Heart left ventricle (tissue), 16 donors: ENCODE measurements around the gene RIMKLA. TPM values are rescaled to one million over a fixed set of nuclear protein-coding genes. Genes with fewer than 3 reads are reported as not detected.
A peak's percentile ranks its signal among the peaks of the same experiment; 100 is the strongest.

Experiments used
- ATAC-seq, 4 donors: fragments of 200-7000 bp; cut with Tn5 transposase; one replicate each; pipeline ENCODE4 v1.9.1; 2020 to 2022; ENCODE audit warnings: moderate library complexity in 4 of 4, mild to moderate bottlenecking in 3 of 4, moderate number of reproducible peaks in 1 of 4
- DNase-seq, 5 donors: peaks; one replicate each; pipeline ENCODE4 v3.0.0-alpha.2; 2020
- H3K27ac ChIP-seq, 12 donors: fragments of 200-600 bp; sonication (generic) in 4 of 12; one replicate each; pipeline versions ENCODE4 v1.5.0 to v1.8.0; 2016 to 2022; ENCODE audit warnings: mild to moderate bottlenecking in 2 of 12
- H3K27me3 ChIP-seq, 9 donors: fragments of 200-600 bp; sonication (generic) in 2 of 9; one replicate each; pipeline versions ENCODE4 v1.5.1 to v1.8.0; 2016 to 2022; ENCODE audit warnings: mild to moderate bottlenecking in 3 of 9
- H3K36me3 ChIP-seq, 9 donors: fragments of 200-600 bp; sonication (generic) in 2 of 9; one replicate each; pipeline versions ENCODE4 v1.5.0 to v1.8.0; 2018 to 2022; ENCODE audit warnings: mild to moderate bottlenecking in 2 of 9
- H3K4me1 ChIP-seq, 12 donors: fragments of 200-600 bp; sonication (generic) in 4 of 12; one replicate each; pipeline versions ENCODE4 v1.5.0 to v1.8.0; 2016 to 2022; ENCODE audit warnings: mild to moderate bottlenecking in 3 of 12
- H3K4me3 ChIP-seq, 12 donors: fragments of 200-600 bp; sonication (generic) in 4 of 12; one replicate each; pipeline versions ENCODE4 v1.5.0 to v1.8.0; 2017 to 2022; ENCODE audit warnings: mild to moderate bottlenecking in 9 of 12, moderate library complexity in 4 of 12
- H3K9me3 ChIP-seq, 12 donors: fragments of 200-600 bp; sonication (generic) in 4 of 12; one replicate each; pipeline versions ENCODE4 v1.5.0 to v1.8.0; 2016 to 2022; ENCODE audit warnings: mild to moderate bottlenecking in 1 of 12
- CTCF ChIP-seq, 12 donors: fragments of 200-600 bp; sonication (generic) in 4 of 12; IDR thresholded peaks; one replicate each; pipeline versions ENCODE4 v1.5.0 to v1.8.0; 2018 to 2022; ENCODE audit warnings: antibody characterized with exemption in 12 of 12, mild to moderate bottlenecking in 5 of 12
- POLR2A ChIP-seq, 2 donors: fragments of 450-650 bp; IDR thresholded peaks; one replicate each; pipeline ENCODE4 v1.6.1; 2017; ENCODE audit warnings: antibody characterized with exemption in 2 of 2, mild to moderate bottlenecking in 2 of 2, moderate library complexity in 2 of 2
- WGBS, 4 donors: extraction: QIAGEN DNeasy Blood & Tissue Kit in 2 of 4; methylation state at CpG; one replicate each; pipeline versions ENCODE4 v1.1.5 to v1.1.7; 2013 to 2018; 5-methylcytosine and 5-hydroxymethylcytosine counted together
- intact Hi-C, 10 donors: fragments of 100-400 bp; cut with DNase I; formaldehyde crosslinking; loops; one replicate each; pipeline versions ENCODE4 v1.11.1 to v1.14.2; 2022
- long read RNA-seq, 3 donors: library from polyadenylated mRNA; unstranded; transcript quantifications; one replicate each; pipeline ENCODE4 v2.0.0, GENCODE V29; 2020 to 2021
- polyA plus RNA-seq, 2 donors: library from polyadenylated mRNA; stranded (reverse); fragments of 200-250 nt; gene quantifications; one replicate each; pipeline ENCODE4 v1.2.3, GENCODE V29; 2013
- total RNA-seq, 9 donors: library from RNA; depleted of rRNA in 2 of 9; stranded (reverse); fragments of >200 nt in 2 of 9; fragmentation: NEBNext Ultra II Directional in 3 of 9; extraction: Animal tissue kit (Norgen Biotek cat#: 25700) in 3 of 9; gene quantifications; one replicate each; pipeline versions ENCODE4 v1.1.0 to v1.2.4, GENCODE V29; 2016 to 2023
- donor health status: ischemic (EF 13 %, LVEDD 7.1; RV severe dilation, severe dysfunction).
- donor health status: healthy with polysubstance abuse.
- donor health status: DM: no; HTN: yes; CAD: no.
- donor health status: DM: no; HTN: no; CAD: no.
- donor health status: ischemic (EF 25% LVEDD 6.9; RV normal size, moderate dysfunction).
- donor health status: ischemic (EF 25% LVEDD 5.7; RV mildly dilated, moderate dysfunction).
- donor health status: healthy.
- donor health status: DM: yes; HTN: yes; CAD: no.
- donor health status: ischemic (EF 35%, LVEDD 5.7; RV mildly dilated, moderate dysfunction).
- donor health status: nonischemic (EF 11% LVEDD 7.7; RV severe dilation, severe dysfunction).
- donor health status: DM: yes; HTN: yes; CAD: no.
- donor health status: PGD.
- donor health status: ischemic (EF 29% LVEDD 5.4; RV normal size, mild dysfunction).
- donor health status: nonischemic (EF 23%, LVEDD 6.1; RV moderate dilation, normal function).

Gene RIMKLA
- total RNA-seq (10 to 100 TPM in 3 of 9 donors, 1 to 10 TPM in 6; 6.2 to 15.3 (median 9.4) TPM), polyA plus RNA-seq (1 to 10 TPM; 2.3 to 3.4 TPM)
- long read RNA-seq, donor 1, full-length matches to known transcripts = 30 of 46 reads
- long read RNA-seq, donor 1, partial matches to known transcripts = 2 of 46 reads
- long read RNA-seq, donor 1, other reads (novel, unspliced or antisense) = 14 of 46 reads
- long read RNA-seq, donor 2, full-length matches to known transcripts = 10 of 25 reads
- long read RNA-seq, donor 2, partial matches to known transcripts = 0 of 25 reads
- long read RNA-seq, donor 2, other reads (novel, unspliced or antisense) = 15 of 25 reads
- long read RNA-seq, donor 3, full-length matches to known transcripts = 16 of 19 reads
- long read RNA-seq, donor 3, partial matches to known transcripts = 0 of 19 reads
- long read RNA-seq, donor 3, other reads (novel, unspliced or antisense) = 3 of 19 reads

GRCh38 chr1:42380586-42381279 is at the start of gene RIMKLA:
RIMKLA (plus strand) TSS chr1:42380792; CDS start chr1:42380935, 143 bp downstream.
- H3K4me1 ChIP-seq = peaks cover 0 to 12% (median 9%) of the 10 kb centered on the region in 12 donors
- H3K36me3 ChIP-seq = no peaks in the 10 kb centered on the region
- H3K4me3 ChIP-seq = peak within 1 kb of the TSS; percentile 38 to 79 (median 66)
- H3K9me3 ChIP-seq = no peaks in the 10 kb centered on the region
- DNase-seq = peak; percentile 55 to 74 (median 59)
- intact Hi-C loops = no loop called here
- peaks cover 0 to 28% (median 0%) of the 10 kb centered on the region in 9 donors for H3K27me3 ChIP-seq
- TF ChIP-seq CTCF (IDR thresholded peaks at IDR 0.05) = peak in 1 of 12 donors; percentile 8
- no peak for TF ChIP-seq POLR2A (IDR thresholded peaks at IDR 0.05)
- ATAC-seq = peak; percentile 83 to 99 (median 94)
- peak within 1 kb of the TSS in 5 of 12 donors; percentile 25 to 68 (median 64) for H3K27ac ChIP-seq
- 0 to 2% (median 1%) methylated on average over 9 to 101 of the region's 101 CpGs for WGBS, 4 donors

GRCh38 chr1:42332877-42333276 is 47.7 kb upstream of the RIMKLA start:
- Histone ChIP-seq H3K4me3 (peak overlapping the region in 1 of 12 donors; percentile 95), H3K27me3 (no peaks in the 10 kb centered on the region), H3K4me1 (peaks cover 3 to 69% (median 42%) of the 10 kb centered on the region in 12 donors), H3K36me3 (no peaks in the 10 kb centered on the region), H3K27ac (peak overlapping the region in 3 of 12 donors; percentile 92 to 97 (median 96)), H3K9me3 (no peaks in the 10 kb centered on the region)
- intact Hi-C loops = loop anchor here in 5 of 10 donors (5.0 to 10.0 kb wide), 6 partner anchors 156 to 518 kb away; partner anchors contain the start of genes C1orf50 (in 1 of the 5), P3H1 (in 1 of the 5) and YBX1 (in 1 of the 5)
- WGBS, 4 donors = 47 to 56% (median 47%) methylated on average over 6 of the region's 6 CpGs
- no peak for DNase-seq
- TF ChIP-seq CTCF (IDR thresholded peaks at IDR 0.05) = no peak
- TF ChIP-seq POLR2A (IDR thresholded peaks at IDR 0.05) = no peak
- no peak for ATAC-seq

GRCh38 chr1:42333662-42334239 is 46.8 kb upstream of the RIMKLA start:
- no peak for DNase-seq
- ATAC-seq = no peak
- no peaks in the 10 kb centered on the region for H3K36me3 ChIP-seq
- no peaks in the 10 kb centered on the region for H3K9me3 ChIP-seq
- H3K27me3 ChIP-seq = no peaks in the 10 kb centered on the region
- H3K4me1 ChIP-seq = peaks cover 3 to 62% (median 40%) of the 10 kb centered on the region in 12 donors
- peak overlapping the region in 11 of 12 donors; percentile 92 to 98 (median 96) for H3K27ac ChIP-seq
- 1 to 4% (median 2%) methylated on average over 6 of the region's 6 CpGs for WGBS, 4 donors
- intact Hi-C loops = loop anchor here in 7 of 10 donors (2.0 to 10.0 kb wide), 9 partner anchors 123 to 519 kb away; partner anchors contain the start of genes C1orf50 (in 1 of the 7), P3H1 (in 1 of the 7), PPCS (in 1 of the 7) and YBX1 (in 1 of the 7)
- peak overlapping the region; percentile 72 to 99 (median 94) for H3K4me3 ChIP-seq
- TF ChIP-seq CTCF (IDR thresholded peaks at IDR 0.05) (peak in 1 of 12 donors; percentile 27), POLR2A (IDR thresholded peaks at IDR 0.05) (no peak)
